Measurements from ENCODE around the gene AKR1B1. TPM values are rescaled to one million over a fixed set of nuclear protein-coding genes. Genes with fewer than 3 reads are reported as not detected.

Gene AKR1B1
- total RNA-seq, 2 donors from 2014 or later: 12.9 to 27.5 TPM

GRCh38 chr7:134420424-134421125, 38.3 kb downstream of the AKR1B1 start:
- Histone ChIP-seq H3K27ac (no peak overlapping the region), H3K4me3 (no peak overlapping the region), H3K36me3 (replicated peaks in 1 of 2; ENCODE audit: insufficient read depth in 1 of 2, low read depth in 2 of 2) (no peaks in the 10 kb centered on the region), H3K9me3 (no peaks in the 10 kb centered on the region), H3K4me1 (peaks cover 4% of the 10 kb centered on the region), H3K27me3 (no peaks in the 10 kb centered on the region)
- ATAC-seq (peak; percentile 81), DNase-seq (peak; percentile 66 to 70 (median 69))
- WGBS, 2 donors: 34 to 43% methylated on average over 8 of the region's 8 CpGs
- intact Hi-C loops (cut with DNase I): loop anchor here (10.0 kb wide), 1 partner anchor 276 kb away; no protein-coding TSS in a partner anchor
- TF ChIP-seq CTCF (IDR thresholded peaks at IDR 0.05) (peak; percentile 27 to 89 (median 81)), POLR2A (IDR thresholded peaks at IDR 0.05) (no peak)

- no peak overlapping the region for H3K4me3 ChIP-seq
- no peaks in the 10 kb centered on the region for H3K36me3 ChIP-seq (replicated peaks in 1 of 2; ENCODE audit: insufficient read depth in 1 of 2, low read depth in 2 of 2)
- no peaks in the 10 kb centered on the region for H3K27me3 ChIP-seq
- H3K27ac ChIP-seq: no peak overlapping the region
- ATAC-seq (no peak), DNase-seq (no peak)
- 56 to 59% methylated on average over 3 of the region's 3 CpGs for WGBS, 2 donors
- TF ChIP-seq CTCF (IDR thresholded peaks at IDR 0.05) (no peak), POLR2A (IDR thresholded peaks at IDR 0.05) (no peak)
- H3K4me1 ChIP-seq: peaks cover 4% of the 10 kb centered on the region
- no peaks in the 10 kb centered on the region for H3K9me3 ChIP-seq
- intact Hi-C loops (cut with DNase I): loop anchor here (10.0 kb wide), 1 partner anchor 275 kb away; no protein-coding TSS in a partner anchor
Observed at GRCh38 chr7:134419875-134420274, 39.0 kb downstream of the AKR1B1 start.

GRCh38 chr7:134419085-134419484, 39.8 kb downstream of the AKR1B1 start:
- intact Hi-C loops (cut with DNase I): no loop called here
- 76 to 80% methylated on average over 3 of the region's 3 CpGs for WGBS, 2 donors
- no peaks in the 10 kb centered on the region for H3K27me3 ChIP-seq
- no peak for TF ChIP-seq POLR2A (IDR thresholded peaks at IDR 0.05)
- TF ChIP-seq CTCF (IDR thresholded peaks at IDR 0.05): no peak
- DNase-seq (no peak), ATAC-seq (no peak)
- no peaks in the 10 kb centered on the region for H3K36me3 ChIP-seq (replicated peaks in 1 of 2; ENCODE audit: insufficient read depth in 1 of 2, low read depth in 2 of 2)
- peaks cover 4% of the 10 kb centered on the region for H3K4me1 ChIP-seq
- no peak overlapping the region for H3K27ac ChIP-seq
- no peaks in the 10 kb centered on the region for H3K9me3 ChIP-seq
- no peak overlapping the region for H3K4me3 ChIP-seq

GRCh38 chr7:134415700-134416099, 43.2 kb downstream of the AKR1B1 start:
- TF ChIP-seq CTCF (IDR thresholded peaks at IDR 0.05) (no peak), POLR2A (IDR thresholded peaks at IDR 0.05) (no peak)
- H3K27ac ChIP-seq: no peak overlapping the region
- H3K27me3 ChIP-seq: no peaks in the 10 kb centered on the region
- no peaks in the 10 kb centered on the region for H3K36me3 ChIP-seq (replicated peaks in 1 of 2; ENCODE audit: insufficient read depth in 1 of 2, low read depth in 2 of 2)
- no peak for DNase-seq
- H3K4me1 ChIP-seq: peaks cover 4% of the 10 kb centered on the region
- H3K4me3 ChIP-seq: no peak overlapping the region
- no peak for ATAC-seq
- no peaks in the 10 kb centered on the region for H3K9me3 ChIP-seq
- intact Hi-C loops (cut with DNase I): no loop called here

- 68 to 82% methylated on average over 4 of the region's 4 CpGs for WGBS, 2 donors
- intact Hi-C loops (cut with DNase I): no loop called here
- ATAC-seq: no peak
- Histone ChIP-seq H3K9me3 (no peaks in the 10 kb centered on the region), H3K4me3 (no peak overlapping the region), H3K36me3 (replicated peaks in 1 of 2; ENCODE audit: insufficient read depth in 1 of 2, low read depth in 2 of 2) (no peaks in the 10 kb centered on the region), H3K27ac (no peak overlapping the region), H3K4me1 (no peaks in the 10 kb centered on the region), H3K27me3 (no peaks in the 10 kb centered on the region)
- TF ChIP-seq CTCF (IDR thresholded peaks at IDR 0.05): no peak
- TF ChIP-seq POLR2A (IDR thresholded peaks at IDR 0.05): no peak
- no peak for DNase-seq
Observed at GRCh38 chr7:134414109-134414508, 44.8 kb downstream of the AKR1B1 start.

Measured in body of pancreas (tissue), 4 donors.